OCI-LY1 (cell line): ENCODE measurements around the gene UNCX.

Source experiments
- H2AFZ ChIP-seq: fragments of 200-600 bp; sonication (generic), shearing (Covaris generic); 2 replicates; pipeline ENCODE4 v1.6.0; 2014; ENCODE audit warnings: antibody characterized with exemption, mild to moderate bottlenecking, low read length
- H3F3A ChIP-seq: fragments of 200-600 bp; sonication (generic), shearing (Covaris generic); 2 replicates; pipeline ENCODE4 v1.6.0; 2014; ENCODE audit warnings: mild to moderate bottlenecking, antibody characterized with exemption, low read length, moderate library complexity; ENCODE audit not compliant: insufficient read depth
- H3K27ac ChIP-seq: fragments of 200-600 bp; sonication (generic); 2 replicates; pipeline ENCODE4 v1.5.1; 2014; ENCODE audit warnings: low read length, mixed run types, mild to moderate bottlenecking, low read depth; ENCODE audit not compliant: poor library complexity, severe bottlenecking
- H3K27me3 ChIP-seq: fragments of 200-600 bp; sonication (generic); 2 replicates; pipeline ENCODE4 v1.6.0; 2014; ENCODE audit warnings: antibody characterized with exemption, mild to moderate bottlenecking, low read length, moderate library complexity; ENCODE audit not compliant: insufficient read depth
- H3K36me3 ChIP-seq: fragments of 200-600 bp; sonication (generic); 2 replicates; pipeline ENCODE4 v1.6.1; 2014; ENCODE audit warnings: mild to moderate bottlenecking, antibody characterized with exemption, low read length, moderate library complexity, mixed read lengths; ENCODE audit not compliant: insufficient read depth
- H3K4me1 ChIP-seq: fragments of 200-600 bp; sonication (generic); 2 replicates; pipeline ENCODE4 v1.5.1; 2014; ENCODE audit warnings: mild to moderate bottlenecking, low read length, moderate library complexity; ENCODE audit not compliant: insufficient read depth, severe bottlenecking
- H3K4me2 ChIP-seq: fragments of 200-600 bp; sonication (generic), shearing (Covaris generic); 2 replicates; pipeline ENCODE4 v1.6.1; 2014; ENCODE audit warnings: low read length
- H3K4me3 ChIP-seq: fragments of 200-600 bp; sonication (generic); 2 replicates; pipeline ENCODE4 v1.5.1; 2014; ENCODE audit warnings: low read length, low read depth, mild to moderate bottlenecking, mixed read lengths; ENCODE audit not compliant: poor library complexity, severe bottlenecking
- H3K79me2 ChIP-seq: fragments of 200-600 bp; shearing (Covaris generic); 2 replicates; pipeline ENCODE4 v1.6.1; 2016; ENCODE audit warnings: mixed run types, low read length, mixed read lengths; ENCODE audit not compliant: insufficient read depth
- H3K9ac ChIP-seq: fragments of 200-600 bp; sonication (generic), shearing (Covaris generic); 2 replicates; pipeline ENCODE4 v1.6.1; 2014; ENCODE audit warnings: mild to moderate bottlenecking, low read length, mixed read lengths
- H3K9me2 ChIP-seq: fragments of 200-600 bp; sonication (generic), shearing (Covaris generic); 2 replicates; pipeline ENCODE4 v1.6.1; 2014; ENCODE audit warnings: low read depth, mild to moderate bottlenecking, low read length, mixed read lengths
- H3K9me3 ChIP-seq: fragments of 200-600 bp; shearing (Covaris generic); 2 replicates; pipeline ENCODE4 v1.6.1; 2014; ENCODE audit warnings: low read length, mixed read lengths
- H4K20me1 ChIP-seq: fragments of 200-600 bp; sonication (generic), shearing (Covaris generic); 2 replicates; pipeline ENCODE4 v1.6.0; 2016; ENCODE audit warnings: mild to moderate bottlenecking, low read length; ENCODE audit not compliant: insufficient read depth
- EZH2 ChIP-seq: fragments of 200-600 bp; sonication (generic), shearing (Covaris generic); IDR thresholded peaks from 2 replicates; pipeline ENCODE4 v1.8.0; 2017; ENCODE audit warnings: borderline replicate concordance, mixed run types, mild to moderate bottlenecking, antibody characterized with exemption, low read length, moderate library complexity, mixed read lengths
- TF ChIP-seq, protein P1 (sequence below): fragments of 200-600 bp; sonication (generic), shearing (Covaris generic); IDR thresholded peaks from 2 replicates; pipeline ENCODE4 v1.5.1; 2017; ENCODE audit warnings: mild to moderate bottlenecking, antibody characterized with exemption, low read length, moderate library complexity, mixed read lengths

UNCX gene

DNA sequence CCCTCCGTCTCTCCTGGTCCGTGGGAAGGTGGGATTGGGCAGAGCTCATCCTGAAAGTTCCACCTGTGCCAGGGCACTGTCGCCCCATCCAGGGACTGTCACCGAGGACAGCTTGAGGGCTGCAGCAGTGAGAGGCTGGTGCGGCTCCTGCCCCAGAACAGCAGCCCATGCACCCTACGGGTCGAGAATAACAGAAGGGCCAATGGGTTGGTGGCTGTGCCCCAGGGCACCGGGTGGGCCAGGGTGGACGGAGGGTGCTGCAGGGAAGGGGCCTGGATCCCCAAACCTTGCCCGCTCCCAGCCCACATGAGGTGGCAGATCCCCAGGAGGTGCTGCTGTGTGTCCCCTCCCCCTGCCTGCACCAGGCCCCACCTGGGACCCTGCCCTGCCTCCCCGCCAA is 23.9 kb downstream of the UNCX start:
- H4K20me1 ChIP-seq: no peaks in the 10 kb centered on the region
- TF ChIP-seq, protein P1, sequence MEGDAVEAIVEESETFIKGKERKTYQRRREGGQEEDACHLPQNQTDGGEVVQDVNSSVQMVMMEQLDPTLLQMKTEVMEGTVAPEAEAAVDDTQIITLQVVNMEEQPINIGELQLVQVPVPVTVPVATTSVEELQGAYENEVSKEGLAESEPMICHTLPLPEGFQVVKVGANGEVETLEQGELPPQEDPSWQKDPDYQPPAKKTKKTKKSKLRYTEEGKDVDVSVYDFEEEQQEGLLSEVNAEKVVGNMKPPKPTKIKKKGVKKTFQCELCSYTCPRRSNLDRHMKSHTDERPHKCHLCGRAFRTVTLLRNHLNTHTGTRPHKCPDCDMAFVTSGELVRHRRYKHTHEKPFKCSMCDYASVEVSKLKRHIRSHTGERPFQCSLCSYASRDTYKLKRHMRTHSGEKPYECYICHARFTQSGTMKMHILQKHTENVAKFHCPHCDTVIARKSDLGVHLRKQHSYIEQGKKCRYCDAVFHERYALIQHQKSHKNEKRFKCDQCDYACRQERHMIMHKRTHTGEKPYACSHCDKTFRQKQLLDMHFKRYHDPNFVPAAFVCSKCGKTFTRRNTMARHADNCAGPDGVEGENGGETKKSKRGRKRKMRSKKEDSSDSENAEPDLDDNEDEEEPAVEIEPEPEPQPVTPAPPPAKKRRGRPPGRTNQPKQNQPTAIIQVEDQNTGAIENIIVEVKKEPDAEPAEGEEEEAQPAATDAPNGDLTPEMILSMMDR: no peak
- TF ChIP-seq EZH2: no peak
- H2AFZ ChIP-seq: no peak overlapping the region
- H3K4me3 ChIP-seq: no peak overlapping the region
- no peaks in the 10 kb centered on the region for H3K36me3 ChIP-seq
- H3K27ac ChIP-seq: no peak overlapping the region
- H3F3A ChIP-seq: no peaks in the 10 kb centered on the region
- H3K27me3 ChIP-seq: no peaks in the 10 kb centered on the region
- no peak overlapping the region for H3K4me2 ChIP-seq
- H3K9ac ChIP-seq: no peak overlapping the region
- H3K9me3 ChIP-seq: no peaks in the 10 kb centered on the region
- no peaks in the 10 kb centered on the region for H3K4me1 ChIP-seq
- H3K9me2 ChIP-seq: no peaks in the 10 kb centered on the region
- no peaks in the 10 kb centered on the region for H3K79me2 ChIP-seq

DNA sequence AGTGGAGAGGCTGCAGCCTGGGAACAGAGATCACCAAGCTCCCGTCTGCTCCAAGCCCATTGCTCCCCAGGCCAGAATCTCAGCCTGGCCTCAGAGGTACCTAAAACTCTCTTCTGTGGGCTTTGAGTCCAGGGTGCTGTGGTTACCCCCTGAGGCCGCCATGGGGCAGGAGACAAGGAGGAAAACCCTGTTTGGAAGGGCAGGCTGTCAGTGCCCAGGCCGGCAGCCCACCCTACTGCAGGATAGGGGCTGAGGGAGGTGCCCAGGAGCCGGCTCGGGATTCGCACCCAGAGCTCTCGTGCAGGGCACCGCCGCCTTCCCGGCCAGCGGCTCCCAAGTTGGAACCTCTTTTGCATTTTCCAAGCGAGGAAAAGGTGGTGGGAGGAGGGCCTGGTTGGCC is 24.5 kb downstream of the UNCX start:
- Histone ChIP-seq H3K27ac (no peak overlapping the region), H3K79me2 (no peaks in the 10 kb centered on the region), H3F3A (no peaks in the 10 kb centered on the region), H3K4me2 (no peak overlapping the region), H3K9me2 (no peaks in the 10 kb centered on the region), H3K36me3 (no peaks in the 10 kb centered on the region), H2AFZ (no peak overlapping the region), H3K4me1 (no peaks in the 10 kb centered on the region), H3K27me3 (no peaks in the 10 kb centered on the region), H3K9me3 (no peaks in the 10 kb centered on the region), H4K20me1 (no peaks in the 10 kb centered on the region), H3K4me3 (no peak overlapping the region), H3K9ac (no peak overlapping the region)
- no peak for TF ChIP-seq EZH2

DNA sequence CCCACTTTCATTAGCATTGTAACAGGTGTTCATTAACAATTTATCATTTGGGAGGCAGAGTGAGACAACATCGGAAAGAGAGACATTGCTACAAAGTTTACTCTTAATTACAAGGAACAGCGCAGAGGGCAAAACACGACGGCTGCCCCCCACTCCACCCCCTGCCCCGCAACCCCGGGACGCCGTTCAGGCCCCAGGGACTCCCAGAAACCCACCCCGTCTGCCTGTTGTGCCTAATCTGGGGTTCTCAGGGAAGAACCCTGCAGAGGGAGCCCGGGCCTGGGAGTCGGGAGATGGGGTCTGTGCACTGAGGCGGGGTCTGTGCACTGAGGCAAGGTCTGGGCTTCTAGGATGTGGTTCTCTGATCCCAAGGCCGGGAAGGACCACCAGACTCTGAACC is 25.2 kb downstream of the UNCX start:
- H3K9me3 ChIP-seq: no peaks in the 10 kb centered on the region
- H3K9me2 ChIP-seq: no peaks in the 10 kb centered on the region
- no peaks in the 10 kb centered on the region for H3K36me3 ChIP-seq
- H3K27ac ChIP-seq: no peak overlapping the region
- no peak overlapping the region for H3K4me3 ChIP-seq
- no peaks in the 10 kb centered on the region for H3F3A ChIP-seq
- H2AFZ ChIP-seq: no peak overlapping the region
- no peaks in the 10 kb centered on the region for H3K27me3 ChIP-seq
- H3K9ac ChIP-seq: no peak overlapping the region
- H4K20me1 ChIP-seq: no peaks in the 10 kb centered on the region
- H3K79me2 ChIP-seq: no peaks in the 10 kb centered on the region
- no peak overlapping the region for H3K4me2 ChIP-seq
- no peaks in the 10 kb centered on the region for H3K4me1 ChIP-seq
- TF ChIP-seq, protein P1: no peak
- TF ChIP-seq EZH2: no peak

DNA sequence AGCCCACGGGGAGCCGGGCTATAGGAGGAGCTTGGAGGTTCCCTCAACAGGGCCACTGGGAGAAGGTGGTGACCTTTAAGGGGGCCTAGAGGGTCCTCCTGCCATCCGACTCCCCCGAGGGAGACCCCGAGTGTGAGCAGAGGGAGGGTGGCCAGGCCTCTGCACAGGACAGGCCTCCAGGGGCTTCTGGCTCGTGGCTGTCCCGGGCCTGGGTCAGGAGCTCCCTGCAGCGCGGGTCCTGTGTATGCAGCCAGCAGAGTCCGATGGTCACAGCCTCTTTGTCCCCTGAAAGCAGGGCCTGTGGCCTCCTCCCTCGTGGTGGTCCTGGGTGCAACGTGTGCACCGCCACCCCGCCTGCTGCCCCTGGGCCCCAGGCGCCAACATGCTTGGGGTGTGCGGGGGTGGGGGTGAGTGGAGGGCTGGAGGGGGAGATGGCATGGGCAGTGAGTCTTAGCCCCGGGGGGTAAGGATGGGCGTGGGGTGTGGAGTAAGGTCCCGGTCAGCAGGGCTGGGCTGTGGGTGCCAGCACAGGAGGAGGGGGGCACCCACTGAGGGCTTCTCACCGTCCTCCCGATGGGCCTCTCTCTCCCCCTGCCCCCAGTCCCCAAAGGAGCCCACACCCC is 27.1 kb downstream of the UNCX start:
- no peak overlapping the region for H3K27ac ChIP-seq
- H3K36me3 ChIP-seq: no peaks in the 10 kb centered on the region
- no peaks in the 10 kb centered on the region for H4K20me1 ChIP-seq
- H3K4me1 ChIP-seq: no peaks in the 10 kb centered on the region
- H3K9me3 ChIP-seq: no peaks in the 10 kb centered on the region
- no peaks in the 10 kb centered on the region for H3K9me2 ChIP-seq
- no peak overlapping the region for H2AFZ ChIP-seq
- no peaks in the 10 kb centered on the region for H3K27me3 ChIP-seq
- no peaks in the 10 kb centered on the region for H3K79me2 ChIP-seq
- H3K4me2 ChIP-seq: no peak overlapping the region
- no peak for TF ChIP-seq EZH2
- TF ChIP-seq, protein P1: no peak
- no peak overlapping the region for H3K4me3 ChIP-seq
- no peak overlapping the region for H3K9ac ChIP-seq
- H3F3A ChIP-seq: no peaks in the 10 kb centered on the region
